Hematopoietic multipotent progenitor cell treated with erythropoietin and hydrocortisone succinate and interleukin-3 and kit ligand, for 6 days (in vitro differentiated cells): ENCODE data around the gene PTEN.
"Not testable (repeated sequence)": the region's sequence is repeated elsewhere in the genome, so short reads cannot be mapped to it uniquely, and the experiment has no call there.

Source experiments
- DNase-seq: peaks from one replicate; pipeline ENCODE4 v3.0.0-alpha.2; 2015

PTEN gene

GRCh38 chr10:87873656-87874055, 10.2 kb downstream of the PTEN start:
- DNase-seq = no peak

- no peak for DNase-seq
These were observed 12.6 kb downstream of the PTEN start for GRCh38 chr10:87875929-87876571.

GRCh38 chr10:87878664-87879459, 15.4 kb downstream of the PTEN start:
- peak; percentile 89 for DNase-seq

- peak; percentile 30 for DNase-seq
These were observed 16.9 kb downstream of the PTEN start for GRCh38 chr10:87880336-87880735.

- not testable (repeated sequence) for DNase-seq
These were observed 18.1 kb downstream of the PTEN start for GRCh38 chr10:87881373-87882059.

GRCh38 chr10:87882555-87883294, 19.3 kb downstream of the PTEN start:
- DNase-seq = no peak

- no peak for DNase-seq
These were observed 23.2 kb downstream of the PTEN start for GRCh38 chr10:87886635-87887034.

- no peak for DNase-seq
These were observed 23.7 kb downstream of the PTEN start for GRCh38 chr10:87887146-87887545.

- DNase-seq = no peak
These were observed 24.3 kb downstream of the PTEN start for GRCh38 chr10:87887548-87888289.

GRCh38 chr10:87895430-87895829, 32.0 kb downstream of the PTEN start:
- no peak for DNase-seq

GRCh38 chr10:87896216-87896615, 32.8 kb downstream of the PTEN start:
- no peak for DNase-seq

GRCh38 chr10:87897957-87898356, 34.5 kb downstream of the PTEN start:
- not testable (repeated sequence) for DNase-seq

- not testable (repeated sequence) for DNase-seq
These were observed 40.0 kb downstream of the PTEN start for GRCh38 chr10:87903396-87903795.

GRCh38 chr10:87913156-87913921, 49.9 kb downstream of the PTEN start:
- DNase-seq = no peak

GRCh38 chr10:87915406-87915805, 52.0 kb downstream of the PTEN start:
- no peak for DNase-seq

GRCh38 chr10:87915989-87916388, 52.6 kb downstream of the PTEN start:
- no peak for DNase-seq

- no peak for DNase-seq
These were observed 53.1 kb downstream of the PTEN start for GRCh38 chr10:87916515-87916914.

- DNase-seq = peak; percentile 58
These were observed 54.9 kb downstream of the PTEN start for GRCh38 chr10:87918254-87918859.

GRCh38 chr10:87920538-87920937, 57.1 kb downstream of the PTEN start:
- no peak for DNase-seq

- DNase-seq = peak; percentile 33
These were observed 58.7 kb downstream of the PTEN start for GRCh38 chr10:87921931-87922688.
